Glutamatergic neuron (in vitro differentiated cells): ENCODE measurements around the gene TCEANC. TPM values are rescaled to one million over a fixed set of nuclear protein-coding genes. Genes with fewer than 3 reads are reported as not detected.

Experiments used
- DNase-seq: peaks from one replicate; pipeline ENCODE4 v3.0.0; 2022
- H3K27ac Mint-ChIP-seq: one replicate; pipeline ENCODE4 v1.8.0; 2020; ENCODE audit warnings: mild to moderate bottlenecking, mixed read lengths, inconsistent platforms; ENCODE audit not compliant: unreplicated experiment
- H3K27me3 Mint-ChIP-seq: one replicate; pipeline ENCODE4 v1.8.0; 2020; ENCODE audit warnings: mild to moderate bottlenecking, moderate library complexity, mixed read lengths, inconsistent platforms; ENCODE audit not compliant: unreplicated experiment
- H3K36me3 Mint-ChIP-seq: one replicate; pipeline ENCODE4 v1.8.0; 2020; ENCODE audit warnings: mild to moderate bottlenecking, mixed read lengths, inconsistent platforms; ENCODE audit not compliant: unreplicated experiment
- H3K4me1 Mint-ChIP-seq: one replicate; pipeline ENCODE4 v1.8.0; 2020; ENCODE audit warnings: mild to moderate bottlenecking, low read depth, mixed read lengths, inconsistent platforms; ENCODE audit not compliant: unreplicated experiment
- H3K4me3 Mint-ChIP-seq: one replicate; pipeline ENCODE4 v1.8.0; 2020; ENCODE audit warnings: mild to moderate bottlenecking, mixed read lengths, inconsistent platforms; ENCODE audit not compliant: unreplicated experiment
- H3K9me3 Mint-ChIP-seq: one replicate; pipeline ENCODE4 v1.8.0; 2020; ENCODE audit warnings: mild to moderate bottlenecking, moderate library complexity, mixed read lengths, inconsistent platforms; ENCODE audit not compliant: unreplicated experiment
- total RNA-seq: library from RNA; stranded (reverse); fragmentation: NEBNext Ultra II Directional; extraction: Animal tissue kit (Norgen Biotek cat#: 25700); gene quantifications from one replicate; pipeline ENCODE4 v1.2.1, GENCODE V29; 2021; ENCODE audit not compliant: unreplicated experiment
- TF ChIP-seq, protein P1 (sequence below): fragments of 200-600 bp; sonication (generic); IDR thresholded peaks from one replicate; pipeline ENCODE4 v1.5.0; 2021; ENCODE audit not compliant: partially characterized antibody, unreplicated experiment

The TCEANC gene
- total RNA-seq, 1 donor from 2014 or later, result 6.3 TPM

DNA sequence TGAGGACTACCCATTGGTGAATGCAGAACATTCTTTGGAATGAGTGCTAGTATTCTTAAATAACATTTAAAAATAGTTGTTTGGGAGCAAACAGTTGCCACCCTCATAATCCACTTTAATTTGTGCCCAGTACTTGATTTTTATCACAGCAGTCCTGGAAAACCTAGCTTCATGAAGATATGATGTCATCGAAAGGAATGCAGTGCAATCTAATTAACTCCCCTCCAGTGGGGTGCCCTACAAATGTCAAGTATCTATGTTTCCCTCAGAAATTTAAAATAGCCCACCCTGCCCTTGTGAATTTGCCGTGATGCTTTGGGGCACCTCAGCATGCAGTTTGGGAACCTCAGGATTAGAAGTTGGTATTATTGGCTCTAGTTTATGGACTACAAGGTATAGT is 41.4 kb downstream of the TCEANC start:
- no peak for DNase-seq
- no peaks in the 10 kb centered on the region for H3K27me3 Mint-ChIP-seq
- no peaks in the 10 kb centered on the region for H3K36me3 Mint-ChIP-seq
- no peak overlapping the region for H3K4me3 Mint-ChIP-seq
- H3K9me3 Mint-ChIP-seq, result peaks cover 3% of the 10 kb centered on the region
- TF ChIP-seq, protein P1, sequence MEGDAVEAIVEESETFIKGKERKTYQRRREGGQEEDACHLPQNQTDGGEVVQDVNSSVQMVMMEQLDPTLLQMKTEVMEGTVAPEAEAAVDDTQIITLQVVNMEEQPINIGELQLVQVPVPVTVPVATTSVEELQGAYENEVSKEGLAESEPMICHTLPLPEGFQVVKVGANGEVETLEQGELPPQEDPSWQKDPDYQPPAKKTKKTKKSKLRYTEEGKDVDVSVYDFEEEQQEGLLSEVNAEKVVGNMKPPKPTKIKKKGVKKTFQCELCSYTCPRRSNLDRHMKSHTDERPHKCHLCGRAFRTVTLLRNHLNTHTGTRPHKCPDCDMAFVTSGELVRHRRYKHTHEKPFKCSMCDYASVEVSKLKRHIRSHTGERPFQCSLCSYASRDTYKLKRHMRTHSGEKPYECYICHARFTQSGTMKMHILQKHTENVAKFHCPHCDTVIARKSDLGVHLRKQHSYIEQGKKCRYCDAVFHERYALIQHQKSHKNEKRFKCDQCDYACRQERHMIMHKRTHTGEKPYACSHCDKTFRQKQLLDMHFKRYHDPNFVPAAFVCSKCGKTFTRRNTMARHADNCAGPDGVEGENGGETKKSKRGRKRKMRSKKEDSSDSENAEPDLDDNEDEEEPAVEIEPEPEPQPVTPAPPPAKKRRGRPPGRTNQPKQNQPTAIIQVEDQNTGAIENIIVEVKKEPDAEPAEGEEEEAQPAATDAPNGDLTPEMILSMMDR, result no peak
- no peak overlapping the region for H3K27ac Mint-ChIP-seq
- H3K4me1 Mint-ChIP-seq, result peaks cover 23% of the 10 kb centered on the region

DNA sequence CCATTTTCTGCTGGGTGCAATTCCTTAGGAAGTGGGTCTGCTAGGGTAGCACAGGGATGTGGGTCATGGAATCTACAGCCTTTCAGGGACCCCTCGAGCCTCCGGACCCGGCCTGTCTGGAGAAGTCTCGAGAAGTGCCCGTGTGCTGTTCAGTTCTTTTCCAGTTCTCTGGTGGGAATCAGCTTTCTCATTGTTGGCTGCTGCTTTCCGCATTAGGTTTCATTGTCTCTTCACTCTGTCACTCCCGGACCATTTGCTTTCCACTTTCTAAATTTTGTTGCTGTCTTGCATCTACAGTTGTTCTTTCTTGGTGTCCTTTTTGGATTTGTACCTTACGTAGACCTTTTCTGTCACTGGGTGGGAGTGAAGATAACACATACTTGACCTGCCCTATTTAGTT is 42.0 kb downstream of the TCEANC start:
- H3K4me3 Mint-ChIP-seq, result peak overlapping the region; percentile 59
- TF ChIP-seq, protein P1, result no peak
- no peak for DNase-seq
- H3K36me3 Mint-ChIP-seq, result no peaks in the 10 kb centered on the region
- H3K9me3 Mint-ChIP-seq, result peaks cover 3% of the 10 kb centered on the region
- H3K27ac Mint-ChIP-seq, result peak overlapping the region; percentile 15
- peaks cover 23% of the 10 kb centered on the region for H3K4me1 Mint-ChIP-seq
- H3K27me3 Mint-ChIP-seq, result no peaks in the 10 kb centered on the region

- DNase-seq, result no peak
- Mint-ChIP-seq H3K27me3 (no peaks in the 10 kb centered on the region), H3K27ac (no peak overlapping the region), H3K9me3 (peaks cover 1% of the 10 kb centered on the region), H3K4me1 (peaks cover 23% of the 10 kb centered on the region), H3K4me3 (no peak overlapping the region), H3K36me3 (no peaks in the 10 kb centered on the region)
- TF ChIP-seq, protein P1, result no peak
These were observed 42.7 kb downstream of the TCEANC start for GRCh38 chrX:13695601-13696115.

DNA sequence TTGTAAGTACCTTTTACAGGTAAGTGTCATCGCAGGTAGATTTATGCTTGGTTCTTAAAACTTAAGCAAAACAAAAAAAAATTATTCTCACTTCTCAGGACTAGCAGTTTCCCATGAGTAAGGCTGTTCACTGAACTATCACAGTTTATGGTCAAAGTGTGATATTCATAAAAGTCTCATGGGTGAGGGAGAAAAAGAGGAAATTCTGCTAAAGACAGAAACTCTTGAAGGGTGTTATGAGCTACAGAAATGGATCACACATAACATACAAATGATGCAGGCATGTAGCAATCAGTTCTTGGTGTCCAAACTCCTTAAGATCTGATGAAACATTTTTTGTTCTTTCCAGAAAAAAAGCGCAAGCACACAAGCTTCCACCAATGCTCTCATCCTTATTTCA is 44.5 kb downstream of the TCEANC start:
- Mint-ChIP-seq H3K27ac (no peak overlapping the region), H3K4me3 (no peak overlapping the region), H3K36me3 (no peaks in the 10 kb centered on the region), H3K27me3 (peaks cover 3% of the 10 kb centered on the region), H3K9me3 (peaks cover 1% of the 10 kb centered on the region), H3K4me1 (peaks cover 23% of the 10 kb centered on the region)
- TF ChIP-seq, protein P1, result no peak
- DNase-seq, result no peak

- H3K4me1 Mint-ChIP-seq, result peaks cover 21% of the 10 kb centered on the region
- no peaks in the 10 kb centered on the region for H3K36me3 Mint-ChIP-seq
- peaks cover 3% of the 10 kb centered on the region for H3K27me3 Mint-ChIP-seq
- H3K4me3 Mint-ChIP-seq, result no peak overlapping the region
- TF ChIP-seq, protein P1, result no peak
- no peak for DNase-seq
- peaks cover 1% of the 10 kb centered on the region for H3K9me3 Mint-ChIP-seq
- H3K27ac Mint-ChIP-seq, result no peak overlapping the region
These were observed 45.0 kb downstream of the TCEANC start for GRCh38 chrX:13697976-13698375.
